Spleen (tissue), 11 donors: ENCODE data around the gene DIP2C. TPM values are rescaled to one million over a fixed set of nuclear protein-coding genes. Genes with fewer than 3 reads are reported as not detected.

Source experiments
- DNase-seq: peaks from one replicate; pipeline ENCODE4 v3.0.0-alpha.2; 2020
- H3K27ac ChIP-seq, 8 donors: fragments of 200-600 bp; sonication (generic) in 7 of 8; 1 replicate in 4 of 8; 2 replicates in 4 of 8; pipeline versions ENCODE4 v1.5.0 to v1.8.0; 2016 to 2021; ENCODE audit warnings: inconsistent platforms in 4 of 8, mild to moderate bottlenecking in 4 of 8, moderate library complexity in 1 of 8
- H3K27me3 ChIP-seq, 7 donors: fragments of 200-600 bp; sonication (generic) in 6 of 7; replicated peaks in 1 of 7; 1 replicate in 4 of 7; 2 replicates in 3 of 7; pipeline versions ENCODE4 v1.5.0 to v1.8.0; 2016 to 2021; ENCODE audit warnings: inconsistent platforms in 3 of 7, mild to moderate bottlenecking in 1 of 7
- H3K36me3 ChIP-seq, 6 donors: fragments of 200-600 bp; sonication (generic) in 5 of 6; 1 replicate in 4 of 6; 2 replicates in 2 of 6; pipeline versions ENCODE4 v1.5.0 to v1.8.0; 2016 to 2021; ENCODE audit warnings: inconsistent platforms in 2 of 6
- H3K4me1 ChIP-seq, 6 donors: fragments of 200-600 bp; sonication (generic) in 5 of 6; 1 replicate in 3 of 6; 2 replicates in 3 of 6; pipeline versions ENCODE4 v1.5.0 to v1.8.0; 2016 to 2021; ENCODE audit warnings: inconsistent platforms in 3 of 6
- H3K4me3 ChIP-seq, 8 donors: fragments of 200-600 bp; sonication (generic) in 7 of 8; 1 replicate in 4 of 8; 2 replicates in 4 of 8; pipeline versions ENCODE4 v1.5.0 to v1.8.0; 2016 to 2021; ENCODE audit warnings: inconsistent platforms in 4 of 8, mild to moderate bottlenecking in 4 of 8, moderate library complexity in 2 of 8
- H3K9me3 ChIP-seq, 8 donors: fragments of 200-600 bp; sonication (generic) in 7 of 8; 1 replicate in 4 of 8; 2 replicates in 4 of 8; pipeline versions ENCODE4 v1.5.0 to v1.8.0; 2016 to 2021; ENCODE audit warnings: inconsistent platforms in 4 of 8
- POLR2A ChIP-seq, 3 donors: fragments of 450-650 bp; IDR thresholded peaks; one replicate each; pipeline ENCODE4 v1.5.1; 2017; ENCODE audit warnings: antibody characterized with exemption in 3 of 3, mild to moderate bottlenecking in 1 of 3
- POLR2AphosphoS5 ChIP-seq, 3 donors: sonication (generic); formaldehyde crosslinking; IDR thresholded peaks; one replicate each; pipeline ENCODE4 v1.5.1; 2017; ENCODE audit warnings: antibody characterized with exemption in 3 of 3
- WGBS, 5 donors: extraction: QIAGEN DNeasy Blood & Tissue Kit in 3 of 5; methylation state at CpG; one replicate each; pipeline versions ENCODE4 v1.1.5 to v1.1.7; 2013 to 2018; 5-methylcytosine and 5-hydroxymethylcytosine counted together
- intact Hi-C: fragments of 100-400 bp; cut with DNase I; formaldehyde crosslinking; loops from one replicate; pipeline ENCODE4 v1.15.0; 2023; ENCODE audit warnings: low total_unique reads
- polyA plus RNA-seq, 3 donors: library from polyadenylated mRNA; stranded (reverse); fragments of 200-250 nt; gene quantifications; one replicate each; pipeline ENCODE4 v1.2.1, GENCODE V29; 2013
- total RNA-seq, 7 donors: library from RNA; depleted of rRNA in 3 of 7; stranded (reverse); fragments of >200 nt in 3 of 7; fragmentation: NEBNext Ultra II Directional in 4 of 7; extraction: Animal tissue kit (Norgen Biotek cat#: 25700) in 4 of 7; gene quantifications; one replicate each; pipeline versions ENCODE4 v1.1.0 to v1.2.1, GENCODE V29; 2016 to 2021
- TF ChIP-seq, protein P1 (sequence below), 11 experiments: fragments of 200-600 bp in 7 of 11; fragments of 450-650 bp in 4 of 11; sonication (generic) in 4 of 11; IDR thresholded peaks in 8 of 11; conservative IDR thresholded peaks in 3 of 11; 1 replicate in 7 of 11; 2 replicates in 4 of 11; pipeline versions ENCODE4 v1.4.0 to v1.8.0; 2016 to 2021; ENCODE audit warnings: antibody characterized with exemption in 11 of 11, inconsistent platforms in 4 of 11, mild to moderate bottlenecking in 1 of 11
- donor health status: healthy with polysubstance abuse.
- donor health status: DM: no; HTN: no; CAD: no; lungs with moderate emphysema.
- donor health status: DM: no; HTN: no; CAD: no.
- donor health status: Bipolar disorder and iron deficiency.
- donor health status: healthy.
- donor health status: DM: no; HTN: no; CAD: no.
- donor health status: DM: yes; HTN: yes; CAD: no.

The DIP2C gene
- total and polyA plus RNA-seq, 10 donors: 2.2 to 13.1 (median 9.0) TPM

GRCh38 chr10:500876-501275 is 188.6 kb downstream of the DIP2C start:
- peak; percentile 19 for DNase-seq
- peaks cover 0 to 20% (median 10%) of the 10 kb centered on the region in 6 donors for H3K4me1 ChIP-seq
- WGBS, 5 donors: 6 to 33% (median 16%) methylated on average over 2 of the region's 2 CpGs
- peaks cover 0 to 5% (median 0%) of the 10 kb centered on the region in 7 donors for H3K27me3 ChIP-seq
- intact Hi-C loops: no loop called here
- TF ChIP-seq POLR2AphosphoS5 (IDR thresholded peaks at IDR 0.05): no peak
- TF ChIP-seq, protein P1, sequence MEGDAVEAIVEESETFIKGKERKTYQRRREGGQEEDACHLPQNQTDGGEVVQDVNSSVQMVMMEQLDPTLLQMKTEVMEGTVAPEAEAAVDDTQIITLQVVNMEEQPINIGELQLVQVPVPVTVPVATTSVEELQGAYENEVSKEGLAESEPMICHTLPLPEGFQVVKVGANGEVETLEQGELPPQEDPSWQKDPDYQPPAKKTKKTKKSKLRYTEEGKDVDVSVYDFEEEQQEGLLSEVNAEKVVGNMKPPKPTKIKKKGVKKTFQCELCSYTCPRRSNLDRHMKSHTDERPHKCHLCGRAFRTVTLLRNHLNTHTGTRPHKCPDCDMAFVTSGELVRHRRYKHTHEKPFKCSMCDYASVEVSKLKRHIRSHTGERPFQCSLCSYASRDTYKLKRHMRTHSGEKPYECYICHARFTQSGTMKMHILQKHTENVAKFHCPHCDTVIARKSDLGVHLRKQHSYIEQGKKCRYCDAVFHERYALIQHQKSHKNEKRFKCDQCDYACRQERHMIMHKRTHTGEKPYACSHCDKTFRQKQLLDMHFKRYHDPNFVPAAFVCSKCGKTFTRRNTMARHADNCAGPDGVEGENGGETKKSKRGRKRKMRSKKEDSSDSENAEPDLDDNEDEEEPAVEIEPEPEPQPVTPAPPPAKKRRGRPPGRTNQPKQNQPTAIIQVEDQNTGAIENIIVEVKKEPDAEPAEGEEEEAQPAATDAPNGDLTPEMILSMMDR (IDR thresholded peaks at IDR 0.05 in 8 of 11, conservative IDR thresholded peaks at IDR 0.05 in 3 of 11): no peak
- TF ChIP-seq POLR2A (IDR thresholded peaks at IDR 0.05): no peak
- no peaks in the 10 kb centered on the region for H3K9me3 ChIP-seq
- no peaks in the 10 kb centered on the region for H3K36me3 ChIP-seq
- H3K4me3 ChIP-seq: no peak overlapping the region
- no peak overlapping the region for H3K27ac ChIP-seq

GRCh38 chr10:499991-500390 is 189.5 kb downstream of the DIP2C start:
- no peak overlapping the region for H3K27ac ChIP-seq
- WGBS, 5 donors: 66 to 88% (median 72%) methylated on average over 3 to 4 of the region's 4 CpGs
- H3K4me3 ChIP-seq: no peak overlapping the region
- no peaks in the 10 kb centered on the region for H3K36me3 ChIP-seq
- peaks cover 0 to 5% (median 0%) of the 10 kb centered on the region in 7 donors for H3K27me3 ChIP-seq
- TF ChIP-seq POLR2A (IDR thresholded peaks at IDR 0.05) (no peak), POLR2AphosphoS5 (IDR thresholded peaks at IDR 0.05) (no peak)
- TF ChIP-seq, protein P1 (IDR thresholded peaks at IDR 0.05 in 8 of 11, conservative IDR thresholded peaks at IDR 0.05 in 3 of 11): no peak
- no peaks in the 10 kb centered on the region for H3K9me3 ChIP-seq
- intact Hi-C loops: no loop called here
- DNase-seq: peak; percentile 51
- peaks cover 0 to 16% (median 10%) of the 10 kb centered on the region in 6 donors for H3K4me1 ChIP-seq

DNA sequence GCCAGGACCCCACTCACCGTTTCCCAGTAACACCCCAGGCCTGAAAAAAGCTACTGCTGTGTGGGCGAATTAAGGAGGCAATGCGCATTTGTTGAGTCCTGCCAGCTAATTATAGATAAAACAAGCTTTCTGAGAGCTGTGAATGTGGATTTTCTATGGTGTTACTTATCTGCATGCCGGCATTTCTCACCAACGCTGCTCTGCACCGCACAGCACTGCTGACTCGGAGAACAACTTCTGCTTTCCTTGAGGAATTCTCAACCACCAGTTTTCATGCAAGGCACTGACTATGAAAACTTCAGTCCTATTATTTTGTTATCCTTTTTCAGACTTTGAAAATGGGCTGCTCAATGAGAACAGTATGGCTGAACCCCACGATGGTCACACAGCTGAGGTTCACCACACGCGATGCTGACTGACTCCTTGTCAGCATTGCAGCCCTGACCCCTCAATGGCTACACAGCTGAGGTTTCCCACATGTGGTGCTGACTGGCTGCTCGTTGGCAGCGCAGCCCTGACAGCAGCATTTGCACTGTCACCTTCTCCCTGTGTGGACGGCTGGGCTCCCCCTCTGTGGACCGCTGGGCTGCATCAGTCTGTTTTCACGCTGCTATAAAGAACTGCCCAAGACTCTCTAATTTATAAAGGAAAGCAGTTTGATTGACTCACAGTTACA is 190.6 kb downstream of the DIP2C start:
- no peak for TF ChIP-seq POLR2A (IDR thresholded peaks at IDR 0.05)
- Histone ChIP-seq H3K27me3 (peaks cover 0 to 5% (median 0%) of the 10 kb centered on the region in 7 donors), H3K27ac (no peak overlapping the region), H3K9me3 (no peaks in the 10 kb centered on the region), H3K4me3 (no peak overlapping the region), H3K4me1 (peaks cover 0 to 16% (median 10%) of the 10 kb centered on the region in 6 donors), H3K36me3 (no peaks in the 10 kb centered on the region)
- peak; percentile 34 for DNase-seq
- intact Hi-C loops: no loop called here
- WGBS, 5 donors: 64 to 72% (median 69%) methylated on average over 15 of the region's 15 CpGs

GRCh38 chr10:497898-498451 is 191.5 kb downstream of the DIP2C start:
- Histone ChIP-seq H3K27me3 (peaks cover 0 to 6% (median 0%) of the 10 kb centered on the region in 7 donors), H3K9me3 (no peaks in the 10 kb centered on the region), H3K36me3 (no peaks in the 10 kb centered on the region), H3K4me1 (peaks cover 0 to 16% (median 10%) of the 10 kb centered on the region in 6 donors), H3K4me3 (no peak overlapping the region), H3K27ac (no peak overlapping the region)
- peak; percentile 20 for DNase-seq
- 81 to 93% (median 87%) methylated on average over 6 of the region's 6 CpGs for WGBS, 5 donors
- TF ChIP-seq POLR2AphosphoS5 (IDR thresholded peaks at IDR 0.05) (no peak), POLR2A (IDR thresholded peaks at IDR 0.05) (no peak)
- TF ChIP-seq, protein P1 (IDR thresholded peaks at IDR 0.05 in 8 of 11, conservative IDR thresholded peaks at IDR 0.05 in 3 of 11): no peak
- intact Hi-C loops: no loop called here
